SU-DHL-6 (cell line): ENCODE measurements around the gene ANKRD44.
"Not testable (repeated sequence)": the region's sequence is repeated elsewhere in the genome, so short reads cannot be mapped to it uniquely, and the experiment has no call there.

Experiments
- CTCF ChIP-seq: fragments of 200-600 bp; sonication (generic); IDR thresholded peaks from one replicate; pipeline ENCODE4 v1.5.1; 2017; ENCODE audit warnings: antibody characterized with exemption, mild to moderate bottlenecking, low read length, moderate library complexity; ENCODE audit not compliant: insufficient read depth, poor library complexity, severe bottlenecking
- EZH2phosphoT487 ChIP-seq: fragments of 200-600 bp; sonication (generic), shearing (Covaris generic); conservative IDR thresholded peaks from 2 replicates; pipeline ENCODE4 v1.6.1; 2018; ENCODE audit warnings: mild to moderate bottlenecking, antibody characterized with exemption, low read length, moderate library complexity, mixed read lengths

- TF ChIP-seq CTCF, EZH2phosphoT487: not testable (repeated sequence)
These were observed 33.4 kb upstream of the ANKRD44 start for GRCh38 chr2:197343968-197344367.
